Measurements from ENCODE around the gene FOXA1. TPM values are rescaled to one million over a fixed set of nuclear protein-coding genes. Genes with fewer than 3 reads are reported as not detected.

The FOXA1 gene
- total RNA-seq, 2 experiments from 2014 or later, result not detected

- CTCF ChIA-PET, result no interaction called here
- Mint-ChIP-seq H3K27me3 (peaks cover 5% of the 10 kb centered on the region), H3K9me3 (ENCODE audit: low read depth) (peaks cover 4% of the 10 kb centered on the region)
Observed at GRCh38 chr14:37617864-37618365, 22.9 kb upstream of the FOXA1 start.

GRCh38 chr14:37616853-37617252, 21.8 kb upstream of the FOXA1 start:
- no peak overlapping the region for H3K27ac Mint-ChIP-seq
- no peak for ATAC-seq
- CTCF ChIA-PET, result no interaction called here

More at GRCh38 chr14:37617864-37618365, 22.9 kb upstream of the FOXA1 start:
- no peaks in the 10 kb centered on the region for H3K4me1 Mint-ChIP-seq
- H3K27ac Mint-ChIP-seq, result no peak overlapping the region
- ATAC-seq (no peak), DNase-seq (no peak)
- no peaks in the 10 kb centered on the region for H3K36me3 Mint-ChIP-seq
- H3K4me3 Mint-ChIP-seq, result no peak overlapping the region

GRCh38 chr14:37615582-37616289, 20.7 kb upstream of the FOXA1 start:
- Mint-ChIP-seq H3K4me3 (no peak overlapping the region), H3K27me3 (peaks cover 5% of the 10 kb centered on the region), H3K4me1 (no peaks in the 10 kb centered on the region), H3K27ac (no peak overlapping the region), H3K9me3 (ENCODE audit: low read depth) (peaks cover 6% of the 10 kb centered on the region), H3K36me3 (no peaks in the 10 kb centered on the region)
- DNase-seq, result no peak
- no peak for ATAC-seq
- CTCF ChIA-PET, result no interaction called here

More at GRCh38 chr14:37616853-37617252, 21.8 kb upstream of the FOXA1 start:
- H3K4me3 Mint-ChIP-seq, result no peak overlapping the region
- DNase-seq, result no peak
- H3K27me3 Mint-ChIP-seq, result no peaks in the 10 kb centered on the region
- peaks cover 6% of the 10 kb centered on the region for H3K9me3 Mint-ChIP-seq (ENCODE audit: low read depth)
- H3K36me3 Mint-ChIP-seq, result no peaks in the 10 kb centered on the region
- no peaks in the 10 kb centered on the region for H3K4me1 Mint-ChIP-seq

- Mint-ChIP-seq H3K27me3 (peaks cover 5% of the 10 kb centered on the region), H3K9me3 (ENCODE audit: low read depth) (peaks cover 6% of the 10 kb centered on the region), H3K4me1 (no peaks in the 10 kb centered on the region), H3K27ac (no peak overlapping the region), H3K36me3 (no peaks in the 10 kb centered on the region), H3K4me3 (no peak overlapping the region)
- CTCF ChIA-PET, result no interaction called here
- ATAC-seq (no peak), DNase-seq (no peak)
Observed at GRCh38 chr14:37610945-37611523, 16.0 kb upstream of the FOXA1 start.

GRCh38 chr14:37608649-37609048, 13.6 kb upstream of the FOXA1 start:
- H3K9me3 Mint-ChIP-seq (ENCODE audit: low read depth), result peaks cover 4% of the 10 kb centered on the region
- H3K4me1 Mint-ChIP-seq, result no peaks in the 10 kb centered on the region
- peaks cover 5% of the 10 kb centered on the region for H3K27me3 Mint-ChIP-seq
- H3K4me3 Mint-ChIP-seq, result no peak overlapping the region
- H3K36me3 Mint-ChIP-seq, result no peaks in the 10 kb centered on the region
- CTCF ChIA-PET, result no interaction called here
- ATAC-seq (no peak), DNase-seq (no peak)
- no peak overlapping the region for H3K27ac Mint-ChIP-seq

GRCh38 chr14:37606678-37607077, 11.6 kb upstream of the FOXA1 start:
- no peak for DNase-seq
- CTCF ChIA-PET, result no interaction called here
- Mint-ChIP-seq H3K4me3 (no peak overlapping the region), H3K27ac (no peak overlapping the region), H3K36me3 (no peaks in the 10 kb centered on the region), H3K9me3 (ENCODE audit: low read depth) (peaks cover 2% of the 10 kb centered on the region), H3K4me1 (no peaks in the 10 kb centered on the region), H3K27me3 (peaks cover 18% of the 10 kb centered on the region)
- ATAC-seq, result no peak

GRCh38 chr14:37603688-37604251, 8.7 kb upstream of the FOXA1 start:
- CTCF ChIA-PET, result no interaction called here
- H3K9me3 Mint-ChIP-seq (ENCODE audit: low read depth), result no peaks in the 10 kb centered on the region
- H3K36me3 Mint-ChIP-seq, result no peaks in the 10 kb centered on the region
- DNase-seq (no peak), ATAC-seq (no peak)
- peaks cover 4% of the 10 kb centered on the region for H3K4me1 Mint-ChIP-seq
- no peak overlapping the region for H3K4me3 Mint-ChIP-seq
- no peak overlapping the region for H3K27ac Mint-ChIP-seq
- peaks cover 42% of the 10 kb centered on the region for H3K27me3 Mint-ChIP-seq

- H3K36me3 Mint-ChIP-seq, result no peaks in the 10 kb centered on the region
- peaks cover 4% of the 10 kb centered on the region for H3K4me1 Mint-ChIP-seq
- CTCF ChIA-PET, result no interaction called here
- no peak overlapping the region for H3K4me3 Mint-ChIP-seq
- H3K27me3 Mint-ChIP-seq, result peaks cover 50% of the 10 kb centered on the region
- H3K9me3 Mint-ChIP-seq (ENCODE audit: low read depth), result no peaks in the 10 kb centered on the region
- H3K27ac Mint-ChIP-seq, result no peak overlapping the region
- DNase-seq (no peak), ATAC-seq (no peak)
Observed at GRCh38 chr14:37602605-37603453, 7.8 kb upstream of the FOXA1 start.

- Mint-ChIP-seq H3K27me3 (peaks cover 59% of the 10 kb centered on the region), H3K9me3 (ENCODE audit: low read depth) (no peaks in the 10 kb centered on the region), H3K4me1 (peaks cover 4% of the 10 kb centered on the region), H3K27ac (no peak overlapping the region), H3K4me3 (no peak overlapping the region), H3K36me3 (peaks cover 2% of the 10 kb centered on the region)
- DNase-seq (no peak), ATAC-seq (no peak)
- CTCF ChIA-PET, result no interaction called here
Observed at GRCh38 chr14:37601865-37602264, 6.8 kb upstream of the FOXA1 start.

- H3K27ac Mint-ChIP-seq, result no peak overlapping the region
- CTCF ChIA-PET, result interaction anchor here (1.1 kb wide), 1 partner anchor 14 kb away, joined by 3 read pairs; no protein-coding TSS in a partner anchor
- peaks cover 67% of the 10 kb centered on the region for H3K27me3 Mint-ChIP-seq
- DNase-seq (no peak), ATAC-seq (no peak)
- no peak overlapping the region for H3K4me3 Mint-ChIP-seq
- no peaks in the 10 kb centered on the region for H3K9me3 Mint-ChIP-seq (ENCODE audit: low read depth)
- peaks cover 7% of the 10 kb centered on the region for H3K4me1 Mint-ChIP-seq
- peaks cover 5% of the 10 kb centered on the region for H3K36me3 Mint-ChIP-seq
Observed at GRCh38 chr14:37600880-37601741, 6.1 kb upstream of the FOXA1 start.

- Mint-ChIP-seq H3K4me1 (peaks cover 8% of the 10 kb centered on the region), H3K36me3 (peaks cover 5% of the 10 kb centered on the region), H3K27me3 (peaks cover 75% of the 10 kb centered on the region), H3K27ac (no peak overlapping the region), H3K9me3 (ENCODE audit: low read depth) (no peaks in the 10 kb centered on the region), H3K4me3 (no peak overlapping the region)
- no peak for DNase-seq
- CTCF ChIA-PET, result interaction anchor here (1.1 kb wide), 1 partner anchor 15 kb away, joined by 3 read pairs; no protein-coding TSS in a partner anchor
- ATAC-seq, result no peak
Observed at GRCh38 chr14:37599507-37600368, 4.7 kb upstream of the FOXA1 start.
